Activated CD4-positive, alpha-beta T cell treated with anti-CD3 and anti-CD28 coated beads for 48 hours (primary cell): ENCODE results near the gene HDAC7.

Source experiments
- DNase-seq: peaks from one replicate; pipeline ENCODE4 v3.0.0-alpha.2; 2020

The HDAC7 gene

DNA sequence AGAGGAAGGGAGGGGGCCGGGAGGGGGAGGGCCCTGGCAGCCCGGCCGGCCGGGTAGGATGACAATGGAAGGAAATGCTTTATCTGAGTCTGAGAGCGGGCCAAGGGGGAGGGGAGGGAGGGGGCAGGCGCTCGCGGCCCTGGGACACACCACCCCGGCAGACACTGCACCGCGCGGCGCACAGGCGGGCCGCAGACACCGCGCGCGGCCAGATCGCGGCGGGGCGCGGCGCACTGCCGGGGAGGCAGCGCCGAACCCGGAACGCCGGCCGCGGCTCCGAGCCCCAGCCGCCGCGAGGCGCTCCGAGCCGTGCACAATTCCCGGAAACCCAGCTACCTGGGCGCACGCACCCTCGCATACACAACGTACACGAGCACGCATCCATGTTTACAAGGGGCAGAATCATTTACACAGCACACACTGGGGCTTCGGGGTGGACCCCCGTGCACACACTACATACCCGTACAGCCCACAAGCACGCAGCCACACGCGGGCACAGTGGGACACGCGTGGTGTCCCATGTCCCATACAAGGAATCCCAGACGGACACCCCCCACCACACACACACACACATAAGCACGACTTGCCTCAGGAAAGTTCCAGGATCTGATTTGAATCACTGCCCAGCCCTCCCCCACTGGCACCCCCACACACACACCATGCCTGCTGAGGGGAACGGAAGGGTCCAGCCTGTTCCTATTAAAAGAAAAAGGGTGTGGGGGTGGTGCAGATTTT, at the start of gene HDAC7:
HDAC7 (minus strand) TSS at position 8 of the 735 bp plus-strand sequence. CDS start 118 bp downstream, outside the sequence.
- DNase-seq: peak; percentile 81

DNA sequence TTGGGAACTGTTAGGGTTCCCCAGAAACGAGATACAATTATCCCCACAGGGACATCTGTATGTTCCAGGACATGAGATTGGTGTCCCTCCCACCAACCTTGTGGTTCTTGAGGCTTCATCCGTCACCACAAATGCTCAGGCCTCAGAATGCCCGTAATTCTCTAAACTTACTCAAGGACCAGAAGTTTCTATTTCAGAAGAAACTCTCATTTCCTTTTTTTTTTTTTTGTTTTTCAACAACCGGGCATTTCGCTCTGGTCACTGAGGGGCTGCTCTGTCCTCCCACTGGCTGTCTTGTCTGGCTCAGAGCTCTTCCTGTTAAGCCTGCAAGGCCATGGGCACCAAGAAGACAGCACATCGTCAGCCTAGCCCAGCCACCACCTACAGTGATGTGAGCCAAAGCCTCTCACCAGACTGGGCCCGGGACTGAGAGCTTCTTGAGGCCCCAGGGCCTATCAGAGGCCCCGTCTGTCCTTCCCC, 48.9 kb upstream of the HDAC7 start:
- DNase-seq: no peak

DNA sequence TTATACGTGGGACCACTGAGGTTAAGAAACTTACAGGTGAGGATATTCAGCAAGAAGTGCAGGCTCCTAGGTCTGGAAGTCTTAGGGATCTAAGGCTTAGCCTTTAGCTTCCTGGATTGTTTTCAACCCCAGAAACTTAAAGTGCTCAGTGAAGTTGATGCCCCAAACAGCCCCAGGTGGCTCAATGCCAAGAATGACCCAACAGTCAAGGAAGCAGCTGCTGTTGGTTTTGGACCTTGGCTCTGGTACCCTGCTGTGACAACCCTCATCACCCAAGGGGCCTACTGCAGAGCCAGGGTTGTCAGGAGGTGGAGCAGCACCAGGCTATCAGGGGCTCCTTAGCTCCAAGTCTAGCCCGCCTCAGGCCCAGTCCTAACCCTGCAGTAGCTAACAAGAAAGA, 48.3 kb upstream of the HDAC7 start:
- no peak for DNase-seq

DNA sequence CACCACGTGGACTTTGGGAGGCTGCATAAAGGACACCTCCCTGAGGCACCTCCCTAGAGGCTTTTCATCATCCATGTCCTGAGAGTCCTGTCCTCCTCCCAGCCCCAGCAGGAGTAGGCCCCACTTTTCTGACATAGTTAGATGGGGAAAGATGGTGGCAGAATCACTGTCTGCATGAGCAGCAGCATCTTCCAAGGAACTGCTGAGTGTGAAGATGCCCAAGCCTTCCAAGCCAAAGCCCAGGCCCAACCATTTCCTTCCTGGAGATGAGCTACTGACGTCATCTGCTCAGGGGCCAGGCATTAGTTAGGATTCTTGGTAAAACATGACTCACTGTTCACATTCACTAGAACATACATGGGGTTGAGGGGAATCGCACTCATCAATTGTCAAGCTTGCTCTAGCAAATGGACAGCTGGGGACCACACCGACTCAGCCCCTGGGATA, 47.8 kb upstream of the HDAC7 start:
- peak; percentile 80 for DNase-seq

DNA sequence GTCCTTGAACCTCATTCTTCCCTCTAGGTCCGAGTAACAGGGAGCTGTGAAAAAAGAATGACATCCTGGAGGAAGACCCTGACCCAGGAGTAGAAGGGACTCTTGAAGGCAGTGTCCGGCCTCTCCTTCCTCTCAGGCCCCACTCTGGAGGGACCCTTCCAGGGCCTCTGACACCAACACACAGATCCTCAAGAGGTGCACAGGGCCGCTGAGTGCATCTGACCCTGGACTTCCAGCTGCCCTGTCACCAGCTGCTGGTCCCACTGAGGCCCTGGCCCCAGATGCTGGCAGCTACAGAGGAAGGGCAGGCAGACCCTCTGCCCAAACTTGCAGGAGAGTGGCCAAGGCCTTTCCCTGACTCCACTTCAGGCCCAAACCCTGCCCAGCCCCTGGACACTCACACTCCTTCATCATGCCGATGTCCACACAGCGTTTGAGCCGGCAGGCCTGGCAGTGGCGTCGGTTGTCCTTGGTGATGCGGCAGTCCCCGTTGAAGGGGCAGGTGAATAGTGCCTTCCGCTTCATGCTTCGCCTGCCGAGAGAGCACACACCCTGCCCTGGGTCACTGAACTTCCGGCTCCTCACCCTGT, 45.0 kb upstream of the HDAC7 start:
- DNase-seq: no peak

DNA sequence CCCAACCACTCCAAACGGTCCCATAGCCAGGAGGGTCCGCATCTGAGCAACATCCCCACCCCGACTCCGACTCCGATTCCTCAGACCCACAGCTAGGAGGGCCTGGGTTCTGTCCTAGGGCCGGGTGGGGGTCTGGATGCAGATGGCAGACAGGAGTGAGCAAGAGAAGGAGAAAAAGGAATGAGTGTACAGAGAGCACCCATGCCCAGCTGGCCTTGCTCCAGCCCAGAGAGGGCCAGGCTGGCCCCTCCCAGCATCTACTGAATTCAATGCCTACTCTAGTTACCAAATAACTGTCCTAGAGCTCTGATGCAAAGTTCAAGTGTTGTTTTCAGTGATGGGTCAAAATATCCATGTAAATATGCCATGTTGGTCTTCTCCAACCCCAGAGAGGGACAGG, 44.3 kb upstream of the HDAC7 start:
- no peak for DNase-seq

DNA sequence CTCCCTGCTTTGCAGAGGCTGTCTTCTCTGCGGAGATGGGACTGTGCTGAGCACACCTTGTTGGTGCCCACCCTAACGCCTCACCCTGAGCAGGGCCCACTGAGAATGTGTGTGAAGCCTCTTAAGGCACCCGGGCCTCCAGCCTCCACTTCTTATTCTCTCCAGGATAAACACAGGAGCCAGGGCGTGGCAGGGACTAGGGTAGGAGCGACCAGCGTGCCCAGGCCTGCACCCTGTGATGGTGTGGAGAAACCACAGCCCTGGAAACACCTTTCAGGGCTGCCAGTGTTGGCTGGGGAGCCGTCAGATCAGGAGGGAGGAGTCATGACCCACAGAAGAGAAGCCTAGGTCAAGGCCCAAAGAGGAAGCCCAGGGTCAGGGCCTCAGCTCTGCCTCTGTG, 43.8 kb upstream of the HDAC7 start:
- no peak for DNase-seq

DNA sequence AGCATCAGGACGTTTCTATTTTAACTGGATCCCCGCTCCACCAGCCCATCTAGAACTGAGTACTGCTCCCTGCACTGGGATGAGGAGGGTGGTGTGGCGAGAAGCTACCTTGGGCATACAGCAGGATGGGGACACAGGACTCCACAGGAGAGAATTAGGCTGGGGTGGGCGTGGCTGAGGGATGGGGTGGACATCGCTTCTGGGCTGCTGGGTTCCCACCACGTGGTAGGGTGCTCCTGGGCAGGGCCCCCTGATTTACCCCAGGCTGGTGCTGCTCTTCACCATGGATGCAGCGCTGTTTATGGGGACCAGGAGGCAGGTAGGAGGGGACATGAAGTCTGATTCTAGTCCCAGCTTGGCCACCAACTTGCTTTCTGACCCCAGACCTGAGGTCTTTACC, 43.2 kb upstream of the HDAC7 start:
- DNase-seq: no peak

DNA sequence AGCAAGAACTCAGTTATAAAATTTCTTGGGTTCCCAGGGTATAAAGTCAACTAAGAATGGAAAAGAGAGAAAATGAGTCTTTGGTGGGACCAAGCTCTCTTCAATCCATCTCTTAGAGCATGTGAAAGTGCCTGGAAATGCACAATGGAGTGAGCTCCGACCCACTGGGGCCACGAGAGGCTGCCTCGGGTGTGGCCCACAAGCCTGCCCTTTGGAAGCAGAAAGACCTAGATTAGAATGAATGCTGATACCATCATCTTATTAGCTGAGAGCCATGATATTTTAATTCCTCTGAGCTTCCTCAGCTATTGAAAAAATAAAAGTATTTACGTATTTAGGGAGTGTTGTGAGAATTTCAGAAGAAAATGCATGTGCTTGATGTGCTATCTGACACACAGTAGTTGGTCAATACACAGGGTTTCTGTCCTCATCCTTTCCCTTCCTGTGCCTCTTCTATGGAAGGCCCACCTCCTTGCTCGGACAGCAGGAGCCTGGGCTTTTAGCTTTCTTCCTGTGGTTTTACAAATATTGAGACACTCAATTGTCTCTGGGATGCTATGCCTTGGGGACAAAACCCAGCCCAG, 42.6 kb upstream of the HDAC7 start:
- DNase-seq: no peak

DNA sequence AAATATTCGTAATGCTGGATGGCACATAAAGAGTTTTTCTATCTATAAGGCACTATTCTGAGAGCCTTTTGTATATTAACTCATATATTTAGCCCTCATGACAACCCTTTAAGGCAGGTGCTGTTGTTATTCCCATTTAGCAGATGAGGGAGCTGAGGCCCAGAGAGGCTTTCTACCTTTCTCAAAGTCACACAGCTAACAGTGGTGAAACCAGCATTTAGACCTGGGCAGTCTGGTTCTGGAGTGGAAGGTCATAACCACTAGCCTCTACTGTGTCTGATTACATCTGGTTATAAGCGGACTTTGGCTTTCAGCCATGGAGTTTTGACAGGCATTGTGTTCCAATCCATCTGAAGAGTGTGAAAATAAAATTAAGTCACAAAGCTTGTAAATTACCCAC, 41.2 kb upstream of the HDAC7 start:
- no peak for DNase-seq

DNA sequence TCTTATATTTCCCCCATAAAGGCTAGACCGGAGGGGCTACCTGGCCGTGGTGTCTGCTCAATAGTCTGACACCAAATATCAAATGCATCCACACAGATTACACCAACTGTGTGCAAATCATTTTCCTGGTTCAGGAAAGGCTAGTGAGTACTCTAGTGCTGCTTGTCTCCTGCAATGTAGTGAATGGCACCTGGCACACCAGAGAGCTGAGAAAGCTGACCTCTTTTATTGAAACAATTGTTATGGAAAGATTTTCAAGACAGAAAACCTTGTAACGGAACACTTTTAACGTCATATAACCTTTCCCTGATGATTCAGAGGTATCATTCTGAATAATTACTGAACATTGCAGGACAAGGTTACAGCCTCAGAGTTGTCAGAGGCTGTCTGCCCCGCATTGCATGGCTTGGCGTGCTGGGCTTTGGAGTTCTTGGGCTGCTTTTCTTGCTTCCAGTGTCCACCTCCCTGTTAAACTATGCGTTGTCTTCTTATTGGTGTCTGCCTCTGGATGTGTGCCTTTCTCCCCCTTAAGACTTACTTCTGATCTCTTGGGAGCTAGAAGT, 40.7 kb upstream of the HDAC7 start:
- peak; percentile 69 for DNase-seq

DNA sequence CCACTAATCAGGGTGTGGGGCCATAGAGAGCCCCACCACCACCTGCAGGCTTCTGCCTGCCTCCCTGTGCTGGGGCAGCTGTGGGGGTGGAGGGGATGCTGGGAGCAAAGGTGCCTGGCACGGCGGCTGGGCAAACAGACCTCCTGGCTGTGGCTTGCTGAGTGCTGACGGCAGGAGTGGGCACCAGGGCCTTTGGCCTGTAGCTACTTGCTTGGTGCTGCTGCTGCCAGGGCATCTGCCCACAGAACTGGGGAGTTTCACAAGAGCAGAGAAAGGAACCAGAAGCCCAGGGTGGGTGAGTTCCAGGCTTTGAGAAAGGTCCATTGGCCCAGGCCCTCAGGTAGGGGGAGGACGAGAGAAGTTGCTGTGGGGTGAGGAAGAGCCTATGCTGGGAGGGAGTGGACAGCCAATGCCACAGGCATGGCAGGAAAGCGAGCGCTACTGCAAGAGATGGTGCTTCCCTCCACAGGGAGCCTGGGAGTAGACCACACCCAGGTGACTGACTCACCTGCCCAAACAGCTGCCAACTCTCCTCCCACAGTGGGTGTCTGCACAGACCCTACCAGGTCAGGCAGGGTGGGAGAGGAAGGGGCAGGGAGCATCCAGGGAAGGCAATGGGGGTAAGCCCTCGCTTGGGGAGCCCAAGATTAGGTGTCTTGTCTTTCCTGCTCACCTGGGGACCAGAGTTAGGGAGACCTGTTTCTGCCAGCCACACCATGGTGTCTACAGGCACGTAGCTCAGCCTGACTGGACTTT, 39.0 kb upstream of the HDAC7 start:
- no peak for DNase-seq

DNA sequence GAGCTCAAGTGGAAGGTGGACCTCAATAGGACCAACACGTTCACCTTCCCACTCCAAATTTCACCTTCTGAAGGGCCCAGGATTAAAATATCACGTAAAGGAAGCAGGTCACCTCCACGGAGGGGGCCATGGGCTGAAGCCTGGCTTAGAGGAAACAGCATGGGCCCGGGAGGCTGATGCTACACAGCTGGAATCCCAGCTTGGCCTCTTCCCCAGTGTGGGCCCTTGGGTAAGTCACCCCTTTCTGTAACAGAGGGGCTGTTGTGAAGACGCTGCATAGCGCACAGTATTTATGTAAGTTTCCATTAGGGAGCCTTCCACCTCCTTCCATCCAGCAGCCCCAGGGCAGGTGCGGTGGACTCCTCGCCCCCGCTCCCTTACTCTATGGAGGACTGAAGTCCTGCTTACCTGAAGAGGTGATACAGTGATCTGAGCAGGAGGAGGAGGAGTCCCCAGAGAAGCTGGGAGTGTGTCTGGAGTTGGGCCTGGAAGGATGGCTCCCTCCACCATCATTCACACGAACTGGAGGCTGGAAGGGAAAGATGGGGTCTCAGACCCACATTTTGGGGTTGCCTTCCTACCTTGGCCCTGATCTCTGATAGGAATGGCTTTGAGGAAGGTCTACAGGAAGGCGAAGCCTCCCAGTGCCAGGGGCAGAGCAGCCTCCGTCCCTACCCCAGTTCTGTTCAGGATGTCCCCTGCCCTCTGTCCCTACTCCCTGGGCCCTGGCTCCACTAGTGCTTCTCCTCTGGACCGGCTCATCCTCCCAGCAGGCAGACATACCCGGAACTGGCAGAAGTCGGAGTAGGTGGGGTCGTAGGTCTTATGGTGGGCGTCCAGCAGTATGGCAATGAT, 37.2 kb upstream of the HDAC7 start:
- no peak for DNase-seq

DNA sequence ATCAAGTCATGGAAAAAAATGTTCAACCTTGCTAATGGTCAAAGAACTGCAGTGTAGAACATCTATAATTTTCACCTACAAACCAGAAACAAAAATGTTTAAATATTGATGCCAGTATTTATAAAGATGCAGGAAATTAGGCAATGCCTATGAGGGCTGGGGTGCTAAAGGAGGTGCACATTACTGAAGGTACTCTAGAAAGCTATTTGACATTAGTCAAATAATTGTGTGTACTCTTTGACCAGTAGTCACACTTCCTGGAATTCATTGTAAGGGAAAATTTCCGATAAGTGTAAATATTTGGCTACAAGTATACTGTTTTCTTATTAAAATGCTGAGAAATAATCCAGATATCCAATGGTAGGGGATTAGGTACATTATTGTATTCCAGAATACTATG, 36.4 kb upstream of the HDAC7 start:
- no peak for DNase-seq

DNA sequence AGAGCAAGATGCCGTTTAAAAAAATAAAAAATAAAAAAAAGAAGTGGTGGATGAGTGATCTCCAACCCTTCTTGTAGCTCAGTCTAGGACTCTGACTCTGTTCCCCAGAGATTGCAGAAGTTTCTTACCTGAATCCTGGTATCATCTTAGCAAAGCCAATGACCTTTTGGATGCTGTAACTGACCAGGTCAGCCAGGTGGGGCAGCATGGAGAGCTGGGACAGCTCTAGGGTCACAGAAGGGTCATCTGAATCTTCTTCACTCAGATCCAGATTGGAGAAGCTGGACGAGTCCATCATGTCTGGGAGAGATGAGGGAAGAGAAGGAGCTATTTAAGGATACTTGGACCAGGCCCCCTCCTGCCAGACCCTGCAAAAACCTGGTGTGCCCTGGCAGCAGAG, 35.8 kb upstream of the HDAC7 start:
- no peak for DNase-seq

DNA sequence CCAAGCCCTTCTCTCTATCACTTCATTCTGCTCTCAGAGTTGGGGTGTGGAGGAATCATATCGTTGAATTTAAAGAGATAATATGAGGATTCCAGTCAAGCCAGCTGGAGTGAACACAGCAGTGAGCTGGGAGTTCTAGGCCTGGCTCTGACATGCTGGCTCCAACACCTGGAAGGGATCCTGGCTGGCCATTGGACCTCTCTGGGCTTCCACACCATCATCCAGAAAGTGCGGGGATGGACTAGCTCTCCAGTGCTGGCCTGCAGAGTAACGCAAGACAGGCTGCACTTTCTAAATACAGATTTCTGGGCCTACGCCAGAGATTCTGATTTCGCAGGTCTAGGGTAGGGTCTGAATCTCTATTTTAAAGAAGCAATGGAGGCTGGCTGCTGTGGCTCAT, 34.8 kb upstream of the HDAC7 start:
- DNase-seq: no peak

DNA sequence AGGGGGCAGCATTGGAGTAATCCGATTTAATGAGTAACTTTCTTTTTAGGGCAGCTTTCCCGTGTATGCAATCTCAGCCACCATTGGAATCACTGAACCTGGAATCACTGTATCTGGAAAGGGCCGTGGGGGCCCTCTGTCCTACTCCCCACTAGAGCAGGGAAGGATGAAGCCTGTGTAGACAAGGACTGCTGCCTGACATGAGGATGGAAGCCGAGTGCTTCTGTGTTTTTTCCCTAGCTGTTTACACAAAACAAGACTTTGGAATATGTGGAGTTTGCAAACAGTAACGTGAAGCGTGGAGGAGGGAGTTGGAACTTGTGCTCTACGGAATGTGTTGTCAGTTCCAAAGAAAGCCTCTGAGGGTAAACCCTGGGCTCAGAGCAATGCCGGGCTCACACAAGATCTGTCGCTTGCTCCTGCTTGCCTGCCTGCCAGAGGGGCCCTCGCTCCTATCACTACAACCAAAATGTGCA, 32.4 kb upstream of the HDAC7 start:
- no peak for DNase-seq

DNA sequence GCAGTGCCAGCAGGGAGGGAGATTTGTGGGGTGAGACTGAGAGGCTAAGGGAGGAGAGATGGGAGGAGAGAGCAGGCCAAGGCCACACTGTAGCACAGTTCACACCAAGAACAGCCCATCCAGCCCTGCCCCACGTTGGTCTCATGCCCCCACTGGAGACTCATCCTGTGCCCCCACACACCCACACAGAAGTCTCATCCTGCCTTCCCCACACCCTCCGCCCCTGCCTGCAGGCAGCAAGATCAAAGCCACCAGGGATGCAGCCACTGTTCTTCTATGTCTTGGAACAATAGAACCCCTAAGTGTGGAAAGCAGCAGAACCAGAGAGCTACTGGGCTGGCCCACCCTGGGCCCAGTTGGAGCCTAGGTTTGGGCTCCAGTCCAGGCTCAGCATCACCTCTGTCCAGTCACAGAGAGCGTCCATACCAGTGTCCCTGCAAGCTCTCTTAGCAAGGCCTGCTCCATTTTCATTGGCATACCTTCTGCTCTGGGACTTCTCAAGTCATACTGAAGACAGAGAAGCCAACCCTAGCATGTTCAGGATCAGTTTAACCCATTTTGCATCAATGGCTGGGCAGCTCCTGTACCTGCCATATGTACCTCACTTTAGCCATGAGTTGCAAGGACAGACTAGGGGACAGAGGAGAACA, 31.7 kb upstream of the HDAC7 start:
- DNase-seq: no peak

DNA sequence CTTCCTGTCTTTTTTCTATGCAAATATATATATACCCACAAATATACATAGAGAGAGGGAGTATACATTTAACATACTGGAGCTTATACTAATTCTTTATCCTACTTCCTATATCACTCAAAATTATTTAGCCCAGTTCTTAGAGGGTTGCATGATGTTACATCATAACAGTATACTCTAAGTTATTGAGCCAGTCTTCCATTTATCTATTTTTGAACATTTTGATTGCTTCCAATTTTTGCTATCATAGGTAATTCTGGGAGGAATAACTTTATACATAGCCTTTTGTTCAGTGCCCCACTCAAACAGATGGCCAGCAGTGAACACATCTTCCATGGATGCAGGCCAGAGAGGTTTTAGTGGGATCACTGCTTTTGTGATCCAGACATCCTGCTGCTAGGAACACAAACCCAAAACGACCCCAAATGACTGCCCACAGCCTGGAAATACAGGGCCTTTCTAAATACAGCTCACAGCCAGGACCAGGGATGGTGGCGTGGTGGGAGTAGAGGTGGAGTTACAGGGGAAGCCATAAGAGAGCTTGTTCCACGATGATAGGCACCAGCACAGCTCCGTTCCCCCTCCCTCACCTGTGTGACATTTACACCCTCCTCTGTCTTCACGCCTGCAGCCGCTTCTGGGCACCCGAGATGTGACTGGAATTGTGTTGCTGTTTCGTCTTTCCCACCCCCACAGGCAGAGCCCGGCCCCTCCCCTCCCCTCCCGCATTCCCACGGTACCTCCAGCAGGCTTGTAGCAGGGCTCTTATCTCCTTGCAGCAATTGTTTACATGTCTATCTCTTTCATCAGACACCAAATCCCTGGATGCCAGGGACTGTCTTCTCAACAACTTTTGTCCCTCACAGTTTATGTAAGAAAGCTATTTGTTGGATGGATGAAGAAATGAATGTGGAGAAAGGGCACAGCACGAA, 30.7 kb upstream of the HDAC7 start:
- DNase-seq: no peak

DNA sequence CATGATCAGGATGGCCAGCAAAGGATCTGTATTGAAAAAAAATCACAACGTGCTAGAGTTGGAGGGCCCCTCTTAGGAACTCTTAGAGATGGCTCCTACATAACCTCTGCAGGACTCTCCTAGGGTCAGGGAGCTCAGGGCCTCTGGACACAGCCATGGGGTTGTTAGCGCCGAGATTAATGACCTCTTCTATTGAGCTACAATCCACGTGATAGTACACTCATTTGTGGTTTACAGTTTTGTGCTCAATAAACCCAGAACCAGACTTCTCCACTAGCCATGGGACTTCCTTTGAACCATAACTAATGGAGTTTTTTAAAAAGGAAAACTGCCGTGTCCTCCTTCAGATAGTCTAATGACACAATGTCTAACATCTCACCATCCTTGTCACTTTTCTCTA, 29.6 kb upstream of the HDAC7 start:
- no peak for DNase-seq
